Hematopoietic multipotent progenitor cell treated with erythropoietin and hydrocortisone succinate and interleukin-3 and kit ligand, for 6 days (in vitro differentiated cells): ENCODE measurements around the gene RGS8.
"Not testable (repeated sequence)": the region's sequence is repeated elsewhere in the genome, so short reads cannot be mapped to it uniquely, and the experiment has no call there.

Source experiments
- DNase-seq: peaks from one replicate; pipeline ENCODE4 v3.0.0-alpha.2; 2015

The RGS8 gene

DNA sequence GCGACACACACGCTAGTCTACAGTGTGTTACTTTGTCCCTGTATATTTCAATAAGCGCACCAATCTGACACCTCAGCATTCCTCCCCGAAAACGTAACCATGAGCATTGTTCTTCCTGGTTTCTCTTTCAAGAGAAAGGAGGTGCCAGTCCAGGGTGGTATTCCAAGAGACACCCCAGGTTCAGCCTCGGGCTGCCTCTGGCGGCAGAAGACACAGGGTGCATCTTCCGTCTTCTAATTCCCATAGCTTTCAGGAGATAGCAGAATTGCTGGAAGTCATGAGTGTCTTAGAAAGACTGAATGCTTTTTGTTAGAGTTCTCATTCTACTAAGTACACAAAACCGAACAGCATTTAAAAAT is 15.9 kb upstream of the RGS8 start:
- no peak for DNase-seq

DNA sequence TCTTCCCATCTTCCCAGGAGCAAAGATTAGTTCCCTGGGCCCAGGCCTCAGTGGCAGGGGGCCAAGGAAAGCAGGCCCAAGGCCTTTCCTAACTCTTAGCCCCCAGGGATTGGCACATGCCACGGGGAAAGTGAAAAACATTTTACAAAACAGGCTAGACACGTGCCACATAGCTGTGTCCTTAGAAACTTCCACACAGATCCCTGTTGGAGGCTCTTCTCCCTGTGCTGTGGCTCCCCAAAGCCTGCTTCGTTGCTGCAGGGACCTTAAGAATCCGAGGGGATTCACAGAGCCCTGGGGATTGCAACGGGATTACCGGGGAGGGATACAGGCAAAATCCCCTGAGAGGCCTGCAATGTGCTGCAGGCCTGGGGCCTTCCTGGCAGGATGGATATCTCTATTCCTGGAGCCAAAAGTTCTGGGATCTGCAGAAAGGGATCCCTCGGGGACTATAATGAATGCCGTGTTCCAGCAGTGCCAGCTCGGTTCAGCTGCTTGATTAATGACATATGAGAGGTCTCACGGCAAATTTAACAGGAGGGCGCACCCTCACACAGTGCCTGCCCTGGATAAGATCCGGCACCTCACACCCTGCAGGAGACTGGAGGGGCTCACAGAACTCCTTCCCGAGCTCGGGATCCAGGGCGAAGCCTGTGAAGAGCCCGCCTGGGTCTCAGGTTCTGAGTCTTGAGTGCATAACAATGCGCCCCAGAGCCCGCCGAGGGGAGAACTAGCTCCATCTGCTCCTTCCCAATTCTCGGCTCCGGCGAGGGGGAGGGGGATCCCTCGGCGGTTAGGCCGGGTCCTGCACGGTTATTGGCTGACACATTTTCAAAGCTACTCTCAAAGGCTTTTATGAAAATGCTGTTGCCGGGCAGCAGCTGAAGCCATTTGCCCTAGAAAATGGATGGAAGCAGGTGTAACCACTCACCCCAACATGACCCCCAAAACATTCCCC is 15.3 kb upstream of the RGS8 start:
- DNase-seq: no peak

DNA sequence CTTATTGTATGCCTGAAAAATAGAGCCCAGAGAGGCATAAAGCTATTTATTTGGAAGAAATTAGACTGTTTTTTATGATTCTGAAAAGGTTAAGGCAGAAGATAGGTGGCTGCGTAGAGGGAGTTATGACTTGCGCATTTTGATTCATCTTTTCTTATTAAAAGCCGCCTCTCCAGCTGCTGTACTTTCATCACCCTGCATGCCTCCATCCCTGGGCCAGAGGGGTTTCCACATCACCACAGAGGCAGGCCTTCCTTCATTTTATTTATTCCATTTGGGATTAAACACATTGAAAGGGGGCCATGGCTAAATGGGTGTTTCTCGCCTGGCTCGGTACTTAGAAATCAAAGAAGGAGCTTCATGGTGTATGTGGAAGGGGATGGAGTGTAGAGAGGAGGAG is 14.6 kb upstream of the RGS8 start:
- no peak for DNase-seq

DNA sequence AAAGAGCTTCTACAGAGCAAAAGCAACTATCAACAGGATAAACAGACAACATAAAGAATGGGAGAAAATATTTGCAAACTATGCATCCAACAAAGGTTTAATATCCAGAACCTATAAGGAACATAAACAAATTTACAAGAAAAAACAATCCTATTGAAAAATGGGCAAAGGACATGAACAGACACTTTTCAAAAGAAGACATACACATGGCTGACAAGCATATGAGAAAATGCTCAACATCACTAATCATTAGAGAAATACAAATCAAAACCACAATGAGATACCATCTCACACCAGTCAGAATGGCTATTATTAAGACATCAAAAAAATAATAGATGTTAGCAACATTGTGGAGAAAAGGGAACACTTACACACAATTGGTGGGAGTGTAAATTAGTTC is 8.8 kb upstream of the RGS8 start:
- not testable (repeated sequence) for DNase-seq

DNA sequence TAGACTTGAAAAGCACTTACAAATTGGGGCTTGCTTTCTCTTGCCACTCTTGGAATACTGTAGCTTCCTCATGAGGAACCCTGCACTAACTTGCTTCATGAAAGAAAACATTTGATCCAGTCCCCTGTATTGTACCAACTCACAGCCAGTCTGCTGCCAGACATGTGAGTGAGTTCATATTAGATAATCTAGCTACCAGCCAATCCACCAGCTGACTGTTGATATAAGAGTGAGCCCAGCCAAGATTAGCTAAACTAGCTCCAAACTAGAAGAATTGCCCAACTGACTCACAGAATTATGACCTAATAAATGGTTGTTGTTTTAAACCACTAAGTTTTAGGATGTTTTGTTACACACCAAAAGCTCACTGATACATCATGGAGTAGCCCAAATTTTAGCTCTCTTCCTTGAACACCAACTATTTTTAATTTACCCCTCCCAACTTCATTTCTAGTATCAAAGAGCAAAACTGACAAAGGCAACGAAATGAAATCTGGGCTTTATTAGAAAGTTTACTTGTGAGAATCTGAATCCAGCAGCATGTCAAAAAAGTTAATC is 6.6 kb upstream of the RGS8 start:
- DNase-seq: no peak

DNA sequence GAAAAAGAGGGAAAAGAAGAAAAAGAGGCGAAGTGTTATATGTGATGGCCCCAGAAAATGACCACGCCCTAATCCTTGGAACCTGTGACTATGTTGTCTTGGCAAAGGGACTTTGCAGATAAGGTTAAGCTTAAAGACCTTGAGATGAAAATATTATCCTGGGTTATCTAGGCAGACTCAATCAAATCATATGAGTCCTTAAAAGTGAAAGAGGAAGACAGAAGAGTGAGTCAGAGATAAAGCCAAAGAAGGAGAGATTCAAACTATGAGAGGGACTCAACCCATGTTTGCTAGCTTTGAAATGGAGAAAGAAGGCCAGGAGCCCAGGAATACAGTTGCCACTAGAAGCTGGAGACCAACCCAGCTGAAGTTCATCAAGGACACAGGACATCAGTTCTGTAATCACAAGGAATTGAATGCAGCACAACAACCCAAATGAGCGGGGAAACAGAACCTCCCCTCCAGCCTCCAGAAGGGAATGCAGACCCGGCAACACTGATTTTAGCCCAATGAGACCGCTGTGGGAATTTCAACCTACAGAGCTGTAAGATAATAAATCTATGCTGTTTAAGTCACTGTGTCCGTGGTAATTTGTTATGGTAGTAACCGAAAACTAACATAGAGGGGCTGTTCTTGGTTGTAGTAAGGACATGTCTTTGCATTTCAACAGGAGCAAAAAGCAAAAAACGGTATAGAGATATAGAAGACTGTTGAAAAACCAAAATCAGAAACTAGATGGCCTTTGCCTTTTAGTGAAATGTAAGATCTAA is 4.2 kb upstream of the RGS8 start:
- no peak for DNase-seq

DNA sequence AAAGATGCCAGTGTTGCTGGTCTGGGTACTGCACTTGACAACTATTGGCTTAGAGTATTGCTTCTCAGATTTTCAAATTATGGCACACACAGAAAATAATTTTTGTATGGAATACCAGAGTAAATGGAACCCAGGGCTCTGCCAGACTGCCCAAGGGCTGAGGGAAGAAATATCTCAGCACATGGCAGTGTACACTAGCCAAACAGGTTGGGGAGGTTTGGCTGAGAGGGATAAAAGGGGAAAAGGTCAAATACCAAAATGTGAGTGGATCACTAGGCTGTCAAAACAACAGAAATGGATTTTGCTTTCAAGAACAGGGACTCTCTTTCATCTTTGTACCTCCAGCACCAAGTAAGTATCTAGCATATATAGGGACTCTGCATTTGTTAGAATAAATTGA is 3.0 kb upstream of the RGS8 start:
- no peak for DNase-seq

DNA sequence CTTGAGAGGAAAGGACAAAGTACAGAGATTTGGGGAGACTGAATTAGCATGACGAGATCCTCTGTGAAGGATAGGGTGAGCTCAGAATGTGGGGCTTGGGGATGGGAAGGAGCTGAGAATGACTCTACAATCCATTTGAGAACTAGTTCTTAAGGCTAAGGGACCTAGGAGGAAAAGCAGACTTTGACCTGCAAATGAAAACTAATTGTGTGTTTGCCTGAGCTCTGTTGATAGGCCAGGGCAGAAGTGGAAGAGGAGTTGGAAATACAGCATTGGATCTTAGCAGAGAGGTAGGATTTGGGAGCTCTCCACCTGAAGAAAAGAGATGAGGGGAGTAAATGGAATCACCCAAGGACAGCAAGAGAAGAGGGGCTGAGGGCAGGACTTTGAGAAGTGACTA is 2.1 kb upstream of the RGS8 start:
- no peak for DNase-seq

DNA sequence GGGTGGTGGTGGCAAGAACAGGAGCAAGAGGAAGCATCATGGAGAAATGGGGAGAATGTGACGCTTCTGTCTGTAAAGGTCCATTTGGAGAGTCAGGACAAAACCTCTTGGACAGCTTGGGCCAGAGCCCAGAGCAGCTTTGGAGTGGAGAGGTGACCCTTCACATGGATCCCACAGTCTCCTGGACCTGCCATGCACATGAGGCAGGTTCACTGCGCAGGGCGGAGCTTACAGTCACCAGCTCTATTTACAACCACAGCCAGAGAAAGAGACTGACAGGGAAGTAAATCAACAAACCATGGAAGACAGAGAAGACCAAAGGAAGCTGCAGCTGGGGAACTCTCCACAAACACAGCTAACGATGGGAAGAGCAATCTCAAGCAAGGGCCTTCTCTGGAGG is 828 bp upstream of the RGS8 start:
- DNase-seq: no peak

DNA sequence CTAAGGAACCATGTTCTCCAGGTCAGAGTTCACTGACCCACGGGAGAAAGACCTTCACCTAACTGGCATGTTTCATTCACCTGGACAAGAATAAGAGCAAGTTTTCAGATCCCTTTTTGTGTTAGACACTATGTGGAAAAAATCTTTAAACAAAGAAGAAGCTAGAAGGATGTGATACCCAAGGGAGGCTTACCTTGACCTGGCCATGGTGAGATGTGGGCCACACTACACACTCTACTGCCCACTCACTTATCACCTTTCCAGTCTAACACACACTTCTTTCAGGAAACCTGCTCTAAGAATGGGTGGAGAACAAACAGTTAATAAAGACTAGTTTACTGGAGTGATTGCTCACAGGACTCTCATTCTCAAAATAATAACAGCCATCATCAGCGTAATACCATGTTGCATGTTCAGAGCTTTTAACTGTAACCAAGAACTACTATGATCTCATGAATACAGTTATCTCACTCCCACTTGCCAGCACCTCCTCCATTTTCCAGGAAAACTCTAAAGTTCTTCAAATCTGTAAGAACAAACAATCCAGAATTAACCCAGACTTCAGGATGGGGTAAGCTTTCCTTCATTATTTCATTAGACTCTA is 1.4 kb downstream of the RGS8 start:
- no peak for DNase-seq

DNA sequence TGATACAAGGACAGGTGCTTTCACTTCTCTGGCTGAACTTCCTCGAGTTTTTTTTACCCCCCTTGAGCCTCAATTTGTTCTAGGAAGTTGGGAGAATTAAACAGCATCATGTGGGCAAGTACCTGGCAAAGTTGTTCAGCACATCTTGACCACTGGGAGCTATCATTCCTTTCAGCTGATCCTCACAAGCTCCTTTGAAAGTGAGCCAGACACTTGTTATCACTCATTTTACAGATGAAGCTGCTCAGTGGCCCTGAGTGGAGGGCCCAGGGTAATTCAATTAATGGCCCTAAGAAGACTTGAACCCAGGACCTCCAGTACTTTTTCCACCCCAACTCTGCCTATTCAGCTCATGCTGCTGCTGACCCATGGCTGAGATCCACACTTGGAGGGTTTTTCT is 2.0 kb downstream of the RGS8 start:
- DNase-seq: peak; percentile 19

DNA sequence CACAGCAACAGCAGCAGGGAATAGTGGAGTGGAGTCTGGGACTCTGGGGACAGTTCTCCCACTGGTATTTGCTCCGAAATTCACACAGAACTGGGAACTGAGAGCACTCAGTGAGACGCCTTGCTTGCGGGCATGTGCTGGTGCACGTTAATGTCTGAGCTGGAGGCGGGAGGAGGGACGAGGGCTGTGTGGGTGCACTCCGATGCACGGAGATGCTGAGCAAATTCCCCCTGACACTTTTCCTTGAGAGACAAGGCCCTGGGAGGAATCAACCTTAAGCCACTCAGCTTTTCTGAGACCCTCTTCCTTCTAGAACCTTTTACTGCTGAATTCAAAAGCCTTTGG is 2.8 kb downstream of the RGS8 start:
- DNase-seq: no peak

DNA sequence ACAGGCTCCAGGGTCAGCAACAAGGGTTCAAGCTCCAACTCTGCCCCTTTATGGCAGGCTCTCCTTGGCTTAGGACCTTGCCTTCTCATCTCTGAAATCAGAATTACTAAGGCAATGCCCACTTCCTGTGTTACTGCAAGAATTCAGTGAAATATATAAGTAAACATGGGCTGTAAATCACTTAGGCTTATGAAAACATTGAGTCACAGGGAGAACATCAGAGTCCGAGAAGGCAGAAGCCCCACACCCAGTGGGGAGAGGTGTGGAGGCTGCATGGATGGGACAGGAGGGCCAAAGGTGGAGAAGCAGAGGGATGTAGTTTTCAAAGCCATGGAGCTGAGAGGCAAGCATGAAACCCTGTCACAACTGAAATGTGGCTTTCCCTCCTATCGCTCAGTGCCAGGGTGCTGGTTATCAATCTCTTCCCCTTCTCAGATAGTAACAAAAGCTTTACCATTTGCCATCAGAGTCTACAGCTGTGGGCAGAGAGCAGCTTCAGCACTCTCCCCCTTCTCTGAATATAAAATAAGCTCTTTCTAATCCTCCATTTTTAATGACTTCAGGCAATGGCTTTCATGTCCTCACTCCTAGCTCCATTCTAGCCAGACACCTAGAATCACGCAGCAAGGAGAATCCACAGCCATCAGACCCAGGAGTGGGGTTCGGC is 3.4 kb downstream of the RGS8 start:
- peak; percentile 54 for DNase-seq

DNA sequence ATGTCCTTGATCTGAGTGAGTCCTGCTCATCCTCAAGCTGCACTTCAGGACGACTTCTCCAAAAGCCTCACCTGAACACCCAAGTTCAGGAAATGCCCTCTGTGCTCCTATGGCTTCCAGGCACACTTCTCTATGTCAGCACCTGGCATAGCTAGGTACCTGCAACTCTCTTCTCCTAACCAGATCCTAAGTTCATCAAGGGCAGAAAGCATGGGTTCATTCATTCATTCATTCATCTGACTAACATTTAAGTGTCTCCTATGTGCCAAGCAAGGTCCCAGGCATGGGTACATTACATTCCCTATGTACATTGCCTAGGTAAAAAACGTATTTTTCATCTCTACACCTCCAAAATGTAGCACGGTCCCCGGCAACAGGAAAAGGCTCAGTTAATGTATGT is 4.0 kb downstream of the RGS8 start:
- no peak for DNase-seq

DNA sequence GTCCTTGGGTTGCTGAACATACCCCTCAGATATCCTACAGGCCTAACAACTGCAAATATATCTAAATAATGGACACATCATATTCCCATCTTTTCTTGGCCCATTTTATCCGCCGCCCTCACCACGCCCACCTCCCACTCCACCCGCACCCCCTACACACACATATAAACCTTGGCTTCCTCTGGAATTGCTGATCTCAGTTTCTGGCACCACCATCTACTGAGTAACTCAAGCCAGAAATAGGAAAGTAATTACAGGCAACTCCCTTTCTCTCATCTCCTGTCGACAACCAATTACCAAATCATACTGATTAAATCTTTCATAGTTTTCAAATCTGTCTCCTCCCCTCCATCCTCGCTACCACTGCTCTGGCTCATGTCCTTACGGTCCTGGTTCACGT is 4.7 kb downstream of the RGS8 start:
- no peak for DNase-seq

DNA sequence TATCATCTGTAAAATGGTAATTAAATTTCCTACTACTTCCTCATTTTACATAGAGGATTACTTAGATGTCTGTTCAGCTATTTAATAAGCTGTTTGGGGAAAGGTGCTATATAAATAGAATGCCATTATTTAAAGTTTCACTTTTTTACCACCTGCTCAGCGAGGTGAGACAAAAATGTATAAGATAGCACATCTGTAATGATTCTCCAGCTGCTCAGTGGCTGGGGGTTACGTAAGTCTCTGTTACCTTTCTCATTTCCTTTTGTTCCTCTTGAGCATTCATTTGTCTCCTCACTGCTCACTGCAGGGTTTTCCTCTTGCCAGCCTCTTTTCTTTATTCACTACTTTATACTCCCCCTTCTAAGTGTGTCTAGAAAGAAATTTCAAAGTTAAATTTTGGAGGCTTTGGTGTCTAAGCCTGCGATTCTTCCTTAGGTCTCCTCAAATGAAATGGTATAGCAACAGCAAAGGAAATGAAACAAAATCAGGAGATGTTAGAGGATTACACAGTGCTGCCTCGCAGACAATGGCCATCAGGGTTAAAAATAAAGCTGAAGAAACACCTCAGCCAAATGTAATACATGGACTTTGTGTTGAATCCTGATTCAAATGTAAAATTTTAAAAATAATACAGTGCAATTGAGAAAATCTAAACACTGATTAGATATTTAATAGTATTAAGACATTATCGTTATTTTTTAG is 6.8 kb downstream of the RGS8 start:
- DNase-seq: no peak

DNA sequence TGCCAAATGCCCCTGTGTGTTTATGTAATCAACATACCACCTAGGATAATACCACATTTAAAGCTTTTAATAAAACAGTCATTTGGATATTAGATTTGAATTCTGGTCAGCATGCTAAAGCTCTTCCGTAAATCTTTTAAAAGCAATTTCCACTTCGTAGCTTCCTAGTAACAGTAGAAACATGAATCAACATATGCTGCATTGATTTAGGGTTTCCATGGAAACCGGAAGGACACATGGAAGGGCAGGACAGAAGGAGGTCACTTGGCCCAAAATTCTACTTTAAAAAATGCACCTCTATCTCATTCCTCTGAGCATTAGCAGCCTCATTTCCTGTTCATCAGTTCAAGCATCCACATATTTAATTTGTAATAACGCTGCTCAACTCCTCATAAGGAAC is 8.1 kb downstream of the RGS8 start:
- DNase-seq: no peak

DNA sequence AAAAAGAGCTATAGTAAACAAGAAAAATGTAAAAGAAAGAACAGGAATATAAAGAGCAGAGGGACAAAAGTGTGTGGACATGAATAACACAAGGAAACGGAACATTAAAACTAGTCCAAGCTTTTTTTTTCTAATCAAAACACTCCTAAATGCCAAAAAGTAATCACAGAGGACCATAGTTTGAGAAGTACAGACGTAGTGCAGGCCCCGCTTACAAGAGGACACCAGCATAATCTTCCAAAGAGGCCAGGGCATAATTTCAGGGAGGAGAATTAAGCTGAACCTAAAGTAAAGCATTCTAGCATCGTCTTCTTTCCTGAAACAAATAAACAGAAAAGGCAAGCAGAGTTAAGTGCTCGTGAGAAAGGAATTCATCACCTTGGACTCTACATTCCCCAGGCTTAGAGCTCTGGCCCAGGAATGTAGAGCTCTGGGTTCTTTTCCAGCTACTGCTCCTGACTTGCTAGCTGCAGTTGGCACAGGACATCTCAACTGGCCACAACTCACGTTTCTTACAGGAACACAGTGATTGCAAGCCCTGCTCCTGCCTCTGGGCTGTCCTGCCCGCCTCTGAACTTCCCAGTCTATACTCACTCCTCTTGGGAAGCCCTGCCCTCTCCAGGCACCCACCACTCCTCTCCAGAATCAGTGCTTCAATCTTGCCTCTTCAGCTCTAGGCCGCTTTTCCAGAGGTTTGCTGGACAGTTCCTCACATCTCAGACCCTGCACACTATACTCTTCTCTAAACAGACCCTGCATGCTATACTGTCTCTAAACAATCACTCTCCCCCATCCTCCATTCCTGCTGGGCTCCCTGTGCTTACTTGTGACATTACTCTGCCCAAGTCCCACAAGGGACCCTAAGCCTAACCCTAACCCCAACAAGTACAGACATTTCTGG is 9.8 kb downstream of the RGS8 start:
- no peak for DNase-seq

DNA sequence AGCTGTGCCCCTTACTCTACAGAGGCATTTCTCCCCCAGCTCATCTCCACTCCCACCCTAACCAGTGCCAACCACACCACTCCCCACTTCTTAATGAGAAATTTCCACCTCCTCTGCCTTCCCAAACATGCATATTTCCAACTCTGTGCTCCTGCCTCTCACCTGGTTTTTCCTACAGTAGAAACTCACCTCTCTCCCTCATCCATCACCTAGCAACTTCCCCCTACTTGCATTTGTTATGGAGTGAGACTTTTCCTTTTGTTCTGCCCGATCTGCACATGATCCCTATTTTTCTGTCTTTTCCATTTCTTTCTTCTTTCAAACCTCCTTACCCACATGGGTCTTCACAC is 11.9 kb downstream of the RGS8 start:
- DNase-seq: no peak

DNA sequence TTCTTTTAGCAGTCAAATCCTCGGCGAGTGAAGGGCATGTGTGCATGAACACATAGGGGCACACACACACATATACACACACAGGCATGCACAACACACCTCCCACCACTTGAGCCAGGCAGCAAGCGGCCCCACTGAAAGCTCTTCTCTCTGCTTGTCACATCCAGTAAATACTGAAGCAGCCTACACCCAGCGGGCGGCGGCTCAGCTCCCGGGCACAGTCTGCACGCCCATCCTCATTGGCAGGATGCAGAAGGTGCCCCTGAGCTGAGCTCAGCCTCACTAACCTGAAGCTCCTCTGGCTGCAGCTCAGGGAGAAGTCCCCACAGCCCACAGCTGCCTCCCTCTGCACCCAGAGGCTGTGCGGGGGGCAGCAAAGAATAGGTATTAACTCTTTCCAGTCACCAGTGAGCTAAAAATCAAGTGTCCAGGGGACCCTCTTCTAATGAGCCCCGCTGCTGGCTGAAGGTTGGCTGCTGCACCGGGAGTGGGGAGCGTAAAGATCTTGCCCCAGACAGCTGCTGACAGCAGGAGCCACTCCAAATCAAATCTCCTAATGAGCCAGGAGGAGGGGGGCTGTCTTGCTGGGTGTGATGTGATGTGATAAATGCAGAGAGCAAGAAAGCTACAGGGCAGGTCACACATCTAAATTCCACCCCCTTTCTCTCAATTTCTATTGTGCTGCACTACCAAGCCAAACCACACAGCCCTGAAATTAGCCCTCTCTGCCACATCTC is 12.5 kb downstream of the RGS8 start:
- DNase-seq: peak; percentile 39
